ENCODE results near the gene LAPTM4A. TPM values are rescaled to one million over a fixed set of nuclear protein-coding genes. Genes with fewer than 3 reads are reported as not detected.

LAPTM4A gene
- total and polyA plus RNA-seq, 10 of the 15 experiments (the other 5 are each of a cell fraction or from before 2014, with no cell fraction given): 17.8 to 107 (median 45.8) TPM

DNA sequence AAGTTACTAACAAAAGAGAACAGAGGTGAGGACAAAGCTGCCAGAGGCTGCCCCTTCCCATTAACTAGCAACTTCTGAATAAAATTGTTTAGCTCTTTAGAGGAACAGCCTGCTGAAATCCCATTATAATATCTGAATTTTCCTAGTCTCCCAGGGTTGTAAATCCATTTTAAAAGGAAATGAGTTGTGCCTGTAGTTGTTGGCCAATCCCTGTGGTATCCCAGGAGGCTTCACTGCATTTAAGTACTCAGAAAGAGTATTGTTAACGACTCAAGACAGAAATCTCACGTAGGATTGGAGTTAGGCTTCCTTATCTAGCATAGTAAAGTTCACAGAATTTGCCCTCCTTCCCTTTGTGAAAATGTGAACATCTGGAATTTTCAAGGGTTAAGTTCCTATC is 8.9 kb downstream of the LAPTM4A start:
- POLR2A ChIA-PET: interaction anchor here (1.5 kb wide), 1 partner anchor 8 kb away, joined by 5 read pairs; the partner anchor contains the start of gene LAPTM4A
- Histone ChIP-seq H3K36me3 (ENCODE audit: control insufficient read depth in 2 of 2, insufficient read depth in 2 of 2, low read length in 1 of 2) (peaks cover 0 to 23% of the 10 kb centered on the region in 2 experiments; a peak in 2 of 4 replicates), H3K4me3 (no peak overlapping the region), H2AFZ (ENCODE audit: control insufficient read depth, low read depth, low read length) (no peak overlapping the region), H3K9ac (ENCODE audit: control insufficient read depth, insufficient read depth, low read length) (no peak overlapping the region), H3K4me1 (ENCODE audit: control insufficient read depth, insufficient read depth, low read length) (no peaks in the 10 kb centered on the region), H4K20me1 (ENCODE audit: control insufficient read depth, insufficient read depth) (no peaks in the 10 kb centered on the region; the same call in 1 of the 2 replicates), H3K9me3 (replicated peaks; ENCODE audit: control insufficient read depth, insufficient read depth, low read length) (no peaks in the 10 kb centered on the region), H3K27ac (ENCODE audit: control insufficient read depth, insufficient read depth) (no peak overlapping the region), H3K4me2 (ENCODE audit: control insufficient read depth, insufficient read depth) (no peak overlapping the region), H3K79me2 (ENCODE audit: control insufficient read depth, insufficient read depth, low read length) (peaks cover 26% of the 10 kb centered on the region), H3K27me3 (replicated peaks in 1 of 2; ENCODE audit: control insufficient read depth in 2 of 2, insufficient read depth in 2 of 2, low read length in 1 of 2) (no peaks in the 10 kb centered on the region)
- RAD21 ChIA-PET (ENCODE audit: unreplicated experiment): interaction anchor here (0.7 kb wide), 1 partner anchor 50 kb away, joined by 3 read pairs; no protein-coding TSS in a partner anchor
- SMC1A ChIA-PET (ENCODE audit: uncharacterized antibody, unreplicated experiment): interaction anchor here (1.4 to 1.5 kb wide), 2 partner anchors 13 to 27 kb away, joined by 3 to 5 read pairs; no protein-coding TSS in a partner anchor
- intact Hi-C loops (cut with micrococcal nuclease; ENCODE audit: unreplicated experiment): no loop called here
- no TSS peak for BruUV-seq (replicated peaks)
- FAIRE-seq: no peak
- 97% methylated on average over 2 of the region's 2 CpGs for WGBS (ENCODE audit: insufficient coverage, insufficient replicate concordance, low lambda C conversion rate, missing lambda C conversion rate)
- no peak for DNase-seq (ENCODE audit: low read depth, low spot score)
- no peak for ATAC-seq
- in situ Hi-C loops (cut with MboI): no loop called here
- CTCF ChIA-PET: interaction anchor here (0.6 to 4.2 kb wide), 4 partner anchors 15 to 198 kb away, joined by 3 to 31 read pairs (median 3); no protein-coding TSS in a partner anchor
- TF ChIP-seq RB1 (IDR thresholded peaks at IDR 0.05; ENCODE audit: borderline replicate concordance) (no peak), SREBF2 (IDR thresholded peaks at IDR 0.05; ENCODE audit: low read length) (no peak), NR2C2 (IDR thresholded peaks at IDR 0.05; ENCODE audit: borderline replicate concordance, control insufficient read depth, insufficient read length, low read depth) (no peak), CBFB (IDR thresholded peaks at IDR 0.05; ENCODE audit: low read depth) (no peak), TARDBP (IDR thresholded peaks at IDR 0.05; ENCODE audit: borderline replicate concordance) (no peak), NFXL1 (IDR thresholded peaks at IDR 0.05; ENCODE audit: borderline replicate concordance) (no peak), ZSCAN29 (IDR thresholded peaks at IDR 0.05) (no peak), NR2F1 (conservative IDR thresholded peaks at IDR 0.05) (no peak), RELA (IDR thresholded peaks at IDR 0.05; ENCODE audit: borderline replicate concordance, partially characterized antibody) (no peak), PAX5 (IDR thresholded peaks at IDR 0.05; ENCODE audit: borderline replicate concordance, low read depth, low read length) (no peak)
- TF ChIP-seq, protein P1, sequence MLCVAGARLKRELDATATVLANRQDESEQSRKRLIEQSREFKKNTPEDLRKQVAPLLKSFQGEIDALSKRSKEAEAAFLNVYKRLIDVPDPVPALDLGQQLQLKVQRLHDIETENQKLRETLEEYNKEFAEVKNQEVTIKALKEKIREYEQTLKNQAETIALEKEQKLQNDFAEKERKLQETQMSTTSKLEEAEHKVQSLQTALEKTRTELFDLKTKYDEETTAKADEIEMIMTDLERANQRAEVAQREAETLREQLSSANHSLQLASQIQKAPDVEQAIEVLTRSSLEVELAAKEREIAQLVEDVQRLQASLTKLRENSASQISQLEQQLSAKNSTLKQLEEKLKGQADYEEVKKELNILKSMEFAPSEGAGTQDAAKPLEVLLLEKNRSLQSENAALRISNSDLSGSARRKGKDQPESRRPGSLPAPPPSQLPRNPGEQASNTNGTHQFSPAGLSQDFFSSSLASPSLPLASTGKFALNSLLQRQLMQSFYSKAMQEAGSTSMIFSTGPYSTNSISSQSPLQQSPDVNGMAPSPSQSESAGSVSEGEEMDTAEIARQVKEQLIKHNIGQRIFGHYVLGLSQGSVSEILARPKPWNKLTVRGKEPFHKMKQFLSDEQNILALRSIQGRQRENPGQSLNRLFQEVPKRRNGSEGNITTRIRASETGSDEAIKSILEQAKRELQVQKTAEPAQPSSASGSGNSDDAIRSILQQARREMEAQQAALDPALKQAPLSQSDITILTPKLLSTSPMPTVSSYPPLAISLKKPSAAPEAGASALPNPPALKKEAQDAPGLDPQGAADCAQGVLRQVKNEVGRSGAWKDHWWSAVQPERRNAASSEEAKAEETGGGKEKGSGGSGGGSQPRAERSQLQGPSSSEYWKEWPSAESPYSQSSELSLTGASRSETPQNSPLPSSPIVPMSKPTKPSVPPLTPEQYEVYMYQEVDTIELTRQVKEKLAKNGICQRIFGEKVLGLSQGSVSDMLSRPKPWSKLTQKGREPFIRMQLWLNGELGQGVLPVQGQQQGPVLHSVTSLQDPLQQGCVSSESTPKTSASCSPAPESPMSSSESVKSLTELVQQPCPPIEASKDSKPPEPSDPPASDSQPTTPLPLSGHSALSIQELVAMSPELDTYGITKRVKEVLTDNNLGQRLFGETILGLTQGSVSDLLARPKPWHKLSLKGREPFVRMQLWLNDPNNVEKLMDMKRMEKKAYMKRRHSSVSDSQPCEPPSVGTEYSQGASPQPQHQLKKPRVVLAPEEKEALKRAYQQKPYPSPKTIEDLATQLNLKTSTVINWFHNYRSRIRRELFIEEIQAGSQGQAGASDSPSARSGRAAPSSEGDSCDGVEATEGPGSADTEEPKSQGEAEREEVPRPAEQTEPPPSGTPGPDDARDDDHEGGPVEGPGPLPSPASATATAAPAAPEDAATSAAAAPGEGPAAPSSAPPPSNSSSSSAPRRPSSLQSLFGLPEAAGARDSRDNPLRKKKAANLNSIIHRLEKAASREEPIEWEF (IDR thresholded peaks at IDR 0.05; ENCODE audit: insufficient replicate concordance, low read depth, low read length): no peak
- TF ChIP-seq, protein P2, sequence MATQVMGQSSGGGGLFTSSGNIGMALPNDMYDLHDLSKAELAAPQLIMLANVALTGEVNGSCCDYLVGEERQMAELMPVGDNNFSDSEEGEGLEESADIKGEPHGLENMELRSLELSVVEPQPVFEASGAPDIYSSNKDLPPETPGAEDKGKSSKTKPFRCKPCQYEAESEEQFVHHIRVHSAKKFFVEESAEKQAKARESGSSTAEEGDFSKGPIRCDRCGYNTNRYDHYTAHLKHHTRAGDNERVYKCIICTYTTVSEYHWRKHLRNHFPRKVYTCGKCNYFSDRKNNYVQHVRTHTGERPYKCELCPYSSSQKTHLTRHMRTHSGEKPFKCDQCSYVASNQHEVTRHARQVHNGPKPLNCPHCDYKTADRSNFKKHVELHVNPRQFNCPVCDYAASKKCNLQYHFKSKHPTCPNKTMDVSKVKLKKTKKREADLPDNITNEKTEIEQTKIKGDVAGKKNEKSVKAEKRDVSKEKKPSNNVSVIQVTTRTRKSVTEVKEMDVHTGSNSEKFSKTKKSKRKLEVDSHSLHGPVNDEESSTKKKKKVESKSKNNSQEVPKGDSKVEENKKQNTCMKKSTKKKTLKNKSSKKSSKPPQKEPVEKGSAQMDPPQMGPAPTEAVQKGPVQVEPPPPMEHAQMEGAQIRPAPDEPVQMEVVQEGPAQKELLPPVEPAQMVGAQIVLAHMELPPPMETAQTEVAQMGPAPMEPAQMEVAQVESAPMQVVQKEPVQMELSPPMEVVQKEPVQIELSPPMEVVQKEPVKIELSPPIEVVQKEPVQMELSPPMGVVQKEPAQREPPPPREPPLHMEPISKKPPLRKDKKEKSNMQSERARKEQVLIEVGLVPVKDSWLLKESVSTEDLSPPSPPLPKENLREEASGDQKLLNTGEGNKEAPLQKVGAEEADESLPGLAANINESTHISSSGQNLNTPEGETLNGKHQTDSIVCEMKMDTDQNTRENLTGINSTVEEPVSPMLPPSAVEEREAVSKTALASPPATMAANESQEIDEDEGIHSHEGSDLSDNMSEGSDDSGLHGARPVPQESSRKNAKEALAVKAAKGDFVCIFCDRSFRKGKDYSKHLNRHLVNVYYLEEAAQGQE (IDR thresholded peaks at IDR 0.05; ENCODE audit: low read depth, low read length): no peak
- TF ChIP-seq, protein P3, sequence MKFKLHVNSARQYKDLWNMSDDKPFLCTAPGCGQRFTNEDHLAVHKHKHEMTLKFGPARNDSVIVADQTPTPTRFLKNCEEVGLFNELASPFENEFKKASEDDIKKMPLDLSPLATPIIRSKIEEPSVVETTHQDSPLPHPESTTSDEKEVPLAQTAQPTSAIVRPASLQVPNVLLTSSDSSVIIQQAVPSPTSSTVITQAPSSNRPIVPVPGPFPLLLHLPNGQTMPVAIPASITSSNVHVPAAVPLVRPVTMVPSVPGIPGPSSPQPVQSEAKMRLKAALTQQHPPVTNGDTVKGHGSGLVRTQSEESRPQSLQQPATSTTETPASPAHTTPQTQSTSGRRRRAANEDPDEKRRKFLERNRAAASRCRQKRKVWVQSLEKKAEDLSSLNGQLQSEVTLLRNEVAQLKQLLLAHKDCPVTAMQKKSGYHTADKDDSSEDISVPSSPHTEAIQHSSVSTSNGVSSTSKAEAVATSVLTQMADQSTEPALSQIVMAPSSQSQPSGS (IDR thresholded peaks at IDR 0.05; ENCODE audit: low read length): no peak
